SIG-M5 (cell line): ENCODE measurements around the gene CCR6.

Source experiments
- DNase-seq: peaks from one replicate; lab custom pipeline; 2025; lab: John Stamatoyannopoulos, UW

The CCR6 gene

GRCh38 chr6:167098825-167099225, 24.1 kb upstream of the CCR6 start:
- DNase-seq, result no peak

DNA sequence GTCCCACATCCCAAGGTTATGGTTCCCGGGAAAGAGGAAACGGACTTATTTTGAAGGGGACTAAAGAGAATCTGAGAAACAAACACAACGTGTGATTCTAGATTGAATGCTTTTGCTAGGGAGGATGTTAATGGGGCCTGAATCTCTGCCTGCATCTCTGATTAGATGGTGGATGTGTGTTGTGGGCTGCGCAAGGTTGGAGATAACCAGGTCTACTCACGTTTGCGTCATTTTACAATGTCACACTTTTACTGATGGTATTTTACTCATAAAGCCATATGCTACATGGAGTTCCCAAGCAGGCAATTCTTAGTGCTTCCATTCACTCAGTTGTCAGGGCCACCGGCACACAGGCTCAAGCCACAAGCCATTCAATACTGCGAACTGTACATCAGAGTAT, 23.2 kb upstream of the CCR6 start:
- no peak for DNase-seq

- DNase-seq, result no peak
These were observed 22.6 kb upstream of the CCR6 start for GRCh38 chr6:167100241-167100674.

GRCh38 chr6:167102318-167102717, 20.6 kb upstream of the CCR6 start:
- no peak for DNase-seq

DNA sequence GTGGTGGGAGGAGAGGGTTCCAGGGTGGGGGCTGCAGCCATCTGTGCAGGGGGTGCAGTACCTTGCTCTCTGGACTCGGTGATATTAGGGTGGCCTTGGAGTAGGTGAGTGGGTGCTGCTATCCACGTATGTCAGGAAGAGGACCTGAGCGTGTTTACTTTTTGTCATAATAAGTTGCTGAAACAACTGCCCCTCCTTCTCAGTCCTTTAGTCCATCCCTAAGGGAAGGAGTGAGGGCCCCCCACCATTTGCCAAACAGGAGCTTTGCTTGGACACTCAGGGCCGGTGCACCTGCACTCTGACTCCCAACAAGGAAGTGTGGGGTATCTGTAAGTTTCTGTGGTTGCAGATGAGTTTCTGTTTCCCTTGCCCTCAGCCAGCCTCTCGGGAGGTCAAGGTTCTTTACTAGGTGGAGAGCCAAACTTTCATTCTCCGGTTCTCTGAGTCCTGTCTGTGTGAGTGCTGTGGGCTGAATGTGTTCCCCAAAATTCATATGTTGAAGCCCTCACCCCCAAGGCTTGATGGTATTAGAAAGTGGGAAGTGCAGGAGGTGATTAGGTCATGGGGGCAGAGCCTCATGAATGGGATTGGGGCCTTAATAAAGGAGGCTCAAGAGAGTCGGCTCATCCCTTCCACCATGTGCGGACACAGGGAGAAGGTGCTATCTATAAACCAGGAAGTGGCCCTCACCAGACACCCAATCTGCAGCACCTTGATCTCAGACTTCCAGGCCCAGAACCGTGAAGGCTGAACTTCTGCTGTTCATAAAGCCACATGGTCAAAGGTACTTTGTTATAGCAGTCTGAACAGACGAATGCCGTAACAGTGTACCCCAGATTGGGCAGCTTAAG, 19.6 kb upstream of the CCR6 start:
- DNase-seq, result no peak

DNA sequence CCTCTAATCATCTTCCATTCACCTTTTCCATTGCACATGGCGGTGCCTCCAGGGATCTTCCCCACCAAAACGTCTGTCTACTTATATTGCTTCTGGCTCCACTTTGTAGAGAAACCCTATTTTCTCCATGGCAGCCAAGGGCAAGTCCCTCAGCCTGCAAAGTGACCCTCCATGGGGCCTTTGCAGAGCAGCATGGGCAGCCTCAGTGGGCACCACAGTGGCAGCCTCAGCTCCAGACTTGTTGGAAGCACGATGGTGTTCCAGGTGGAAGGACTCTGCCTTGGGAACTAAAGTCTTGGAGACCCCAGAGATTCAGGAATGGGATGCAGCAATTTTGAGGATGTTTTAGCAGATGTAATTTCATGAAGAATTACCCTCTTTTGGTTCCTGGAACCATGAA, 18.5 kb upstream of the CCR6 start:
- no peak for DNase-seq

DNA sequence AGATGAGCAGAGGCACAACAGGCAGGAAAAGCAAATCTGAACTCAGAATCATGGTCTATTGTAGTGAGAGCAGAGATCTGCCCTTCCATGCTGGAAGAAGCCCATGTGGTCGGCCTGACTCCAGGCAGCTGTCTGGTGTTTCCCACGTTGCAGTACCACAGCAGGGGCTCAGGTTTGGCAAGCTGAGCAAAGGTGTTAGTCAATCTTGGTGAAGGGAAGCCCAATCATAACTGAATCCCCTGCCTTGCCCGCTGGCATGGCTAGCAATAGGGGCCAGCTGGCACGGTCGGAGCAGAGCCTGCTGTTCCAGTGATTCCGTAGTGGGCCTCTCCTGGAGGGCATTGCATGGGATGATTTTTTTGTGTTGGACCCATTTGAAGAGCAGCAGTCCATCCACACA, 17.8 kb upstream of the CCR6 start:
- DNase-seq, result no peak

GRCh38 chr6:167106406-167106805, 16.5 kb upstream of the CCR6 start:
- DNase-seq, result no peak

DNA sequence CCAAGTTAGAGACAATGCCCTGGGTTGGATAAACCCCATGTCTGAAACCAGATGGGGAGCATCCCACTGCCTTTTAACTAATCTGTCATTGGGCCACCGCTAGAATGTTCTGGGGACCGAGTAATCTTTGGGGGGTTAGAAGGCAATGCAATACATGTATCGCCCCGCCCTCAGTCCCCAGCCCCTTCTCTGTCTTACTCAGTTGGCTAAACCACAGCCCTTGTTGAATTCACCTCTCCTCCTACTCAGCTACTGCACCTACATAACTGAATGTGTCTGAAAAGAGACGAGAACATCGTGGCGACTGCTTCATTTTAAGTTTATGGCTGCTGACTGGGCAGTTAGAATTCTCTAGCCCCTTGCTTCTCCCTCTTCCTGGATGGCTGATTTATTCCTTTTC, 15.1 kb upstream of the CCR6 start:
- no peak for DNase-seq

DNA sequence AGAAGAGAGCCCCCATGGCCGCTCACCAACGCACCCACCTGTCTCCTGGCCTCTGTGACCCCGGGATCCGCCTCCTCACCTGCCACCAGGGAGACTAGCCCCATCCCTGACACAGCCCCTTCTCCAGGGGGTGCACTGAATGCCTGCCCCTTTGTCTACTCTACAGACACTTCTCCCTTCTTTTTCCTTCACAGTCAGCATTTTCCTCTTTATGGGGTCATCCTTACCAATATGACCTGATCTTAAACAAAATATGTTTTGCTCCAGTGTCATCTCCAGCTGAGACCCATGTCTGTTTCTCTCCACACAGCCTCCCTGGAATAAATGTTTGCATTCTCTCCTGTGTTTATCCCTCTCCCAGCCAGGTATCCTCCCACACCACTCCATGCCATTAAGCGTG, 14.6 kb upstream of the CCR6 start:
- DNase-seq, result no peak

- DNase-seq, result no peak
These were observed 13.2 kb upstream of the CCR6 start for GRCh38 chr6:167109651-167110050.

- no peak for DNase-seq
These were observed 11.3 kb upstream of the CCR6 start for GRCh38 chr6:167111597-167111996.

GRCh38 chr6:167112421-167112820, 10.5 kb upstream of the CCR6 start:
- DNase-seq, result no peak

DNA sequence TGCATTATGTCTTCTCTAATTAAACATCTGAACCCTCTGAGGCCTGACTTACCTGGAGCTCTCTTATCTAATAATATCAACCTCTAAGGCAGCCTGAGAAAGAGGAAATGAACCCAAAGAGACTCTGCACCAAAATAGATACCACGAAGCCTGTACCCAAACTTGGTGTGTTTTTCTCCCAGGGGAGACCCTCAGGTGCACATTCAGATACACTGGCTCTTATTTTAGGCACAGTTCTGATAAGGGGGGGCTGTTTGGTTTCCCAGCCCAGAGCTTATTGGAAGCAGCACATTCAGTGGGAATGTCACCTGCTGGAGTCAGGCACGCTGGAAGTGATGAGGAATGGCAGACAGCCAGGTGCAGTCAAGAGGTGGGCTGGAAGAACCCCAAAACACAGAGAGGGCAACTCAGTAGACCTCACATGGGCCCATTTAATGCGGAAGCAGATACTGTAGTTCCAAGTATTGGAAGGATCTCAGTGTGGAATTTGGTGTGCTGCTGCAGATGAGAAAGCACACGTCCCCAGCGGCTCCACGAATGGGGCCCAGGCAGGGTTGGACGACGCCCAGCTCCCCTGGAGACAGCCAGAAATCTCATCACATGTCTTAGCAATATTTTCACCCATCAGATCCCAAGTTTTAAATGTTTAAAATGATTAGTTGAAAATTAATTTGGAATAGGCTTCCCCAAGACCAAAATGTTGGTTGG, 9.7 kb upstream of the CCR6 start:
- DNase-seq, result no peak

DNA sequence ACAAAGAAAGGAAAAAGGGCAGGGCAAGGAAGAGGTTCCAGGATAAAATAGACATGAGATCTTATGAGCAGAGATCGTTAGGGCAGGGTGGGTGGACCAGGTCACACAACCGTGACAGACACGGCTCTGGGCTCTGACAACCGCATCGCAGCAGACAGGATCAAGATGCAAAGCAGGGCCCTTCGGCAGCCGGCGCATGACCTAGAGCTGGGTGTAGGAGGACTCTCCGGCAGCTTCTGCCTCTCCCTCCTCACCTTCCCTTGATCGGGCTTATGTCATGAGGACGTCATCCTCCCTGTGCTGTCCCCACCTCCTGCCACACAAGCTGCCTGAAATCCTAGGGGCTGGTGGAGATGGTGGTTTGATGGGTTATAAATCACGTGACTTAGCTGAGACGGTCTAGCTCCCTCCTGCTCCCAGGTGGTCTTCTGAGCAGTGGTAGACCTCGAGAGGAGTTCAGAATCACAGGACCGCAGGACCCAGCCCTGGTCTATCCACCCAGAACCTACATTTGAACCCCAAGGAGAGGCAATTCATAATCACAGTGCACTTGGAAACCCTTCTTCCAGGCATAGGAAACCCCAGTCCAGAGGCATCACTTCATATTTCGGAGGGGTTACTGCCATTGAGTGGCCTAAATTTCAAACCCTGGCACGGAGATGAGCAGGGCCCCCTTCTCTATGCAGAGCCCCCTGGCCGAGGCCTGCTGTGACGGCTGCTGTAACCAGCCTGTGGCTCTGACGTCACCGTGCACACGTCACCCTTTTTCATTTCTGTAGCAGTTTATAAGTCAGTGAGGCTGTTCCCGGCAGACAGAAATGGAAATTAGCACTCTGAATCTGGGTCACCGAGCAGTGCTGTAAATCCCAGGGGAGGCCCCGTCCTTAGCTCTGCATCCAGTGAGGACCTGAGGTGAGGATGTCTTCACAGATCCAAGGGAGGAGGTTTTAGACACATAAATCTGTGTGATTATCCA, 8.7 kb upstream of the CCR6 start:
- DNase-seq, result no peak

- DNase-seq, result no peak
These were observed 7.8 kb upstream of the CCR6 start for GRCh38 chr6:167115054-167115453.

GRCh38 chr6:167116109-167116837, 6.6 kb upstream of the CCR6 start:
- DNase-seq, result no peak

DNA sequence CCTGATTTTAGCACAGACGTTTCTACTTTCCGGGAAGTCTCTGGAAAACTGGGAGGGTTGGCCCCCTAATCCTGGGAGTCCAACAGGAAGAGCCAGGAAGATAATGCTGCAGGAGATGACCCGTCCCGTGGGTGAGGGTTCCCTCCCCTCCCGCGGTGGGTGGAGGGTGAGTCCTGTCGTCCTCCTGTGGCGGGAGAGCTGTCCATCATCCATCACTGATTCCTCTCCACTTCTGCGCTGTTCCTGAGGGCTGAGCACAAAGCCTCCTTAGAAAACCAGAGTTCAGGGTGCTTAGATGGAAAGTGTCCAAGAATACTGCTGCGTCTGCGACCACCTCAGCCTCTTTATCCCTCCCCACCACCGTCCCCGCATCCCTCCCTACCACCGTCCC, 6.1 kb upstream of the CCR6 start:
- DNase-seq, result no peak

DNA sequence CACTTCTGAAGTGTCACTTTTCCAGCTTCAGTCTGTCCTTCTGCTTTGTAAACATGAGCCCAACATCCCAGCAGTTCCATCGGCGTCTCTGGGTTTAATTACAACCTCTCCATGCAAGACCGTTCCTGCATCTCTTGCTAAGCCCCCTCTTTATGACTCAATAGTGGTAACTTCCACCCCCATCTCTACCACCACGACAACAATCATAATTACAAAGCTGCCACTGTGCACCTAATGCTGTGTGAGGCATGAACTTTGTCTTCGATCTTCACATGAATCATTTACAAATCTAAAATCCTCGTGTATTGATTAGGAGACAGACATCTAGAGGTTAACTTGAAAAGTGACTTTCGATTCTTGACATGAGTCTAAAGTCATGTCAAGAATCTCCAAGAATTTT, 4.9 kb upstream of the CCR6 start:
- no peak for DNase-seq

- no peak for DNase-seq
These were observed 4.1 kb upstream of the CCR6 start for GRCh38 chr6:167118839-167119238.

DNA sequence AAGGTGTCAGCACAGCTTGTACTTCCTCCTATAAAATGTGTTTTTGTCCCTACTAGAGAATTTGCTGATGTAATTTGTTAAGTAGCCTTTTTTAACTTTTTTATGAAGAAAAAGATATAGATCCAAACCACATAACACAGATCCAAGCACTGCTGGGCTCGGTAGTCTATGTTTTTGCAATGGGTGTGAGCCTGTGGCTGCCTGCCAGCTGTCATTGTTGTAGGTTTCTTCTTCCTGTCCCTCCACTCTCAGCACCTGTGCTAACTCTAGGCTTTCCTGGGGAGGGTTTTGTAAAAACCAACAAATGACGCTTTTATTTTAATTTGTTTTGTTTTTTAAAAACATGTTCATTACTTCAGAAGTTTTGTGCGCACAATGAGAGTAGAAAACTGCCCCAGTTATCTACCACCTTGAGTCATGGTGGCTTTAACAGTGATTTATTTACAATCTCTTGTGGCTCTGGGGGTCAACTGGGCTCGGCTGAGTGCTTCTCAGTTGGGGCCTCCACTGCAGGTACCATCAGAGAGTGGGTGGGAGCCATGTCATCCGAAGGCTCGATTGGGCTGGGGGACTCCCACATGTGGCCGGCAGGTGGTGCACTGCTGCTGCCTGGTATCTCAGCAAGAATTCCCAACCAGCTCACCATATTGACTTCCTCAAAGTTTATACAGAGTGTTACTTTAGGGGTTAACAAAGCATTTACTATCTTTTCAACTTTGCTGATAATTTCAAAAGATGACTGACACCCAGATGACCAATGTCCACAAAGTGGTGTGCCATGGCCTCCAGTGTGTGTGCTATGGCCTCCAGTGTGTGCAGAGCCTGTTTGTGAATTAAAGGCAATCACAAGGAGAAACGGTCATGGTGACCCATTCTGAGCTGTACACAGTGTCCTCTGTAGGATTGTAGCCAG, 3.0 kb upstream of the CCR6 start:
- DNase-seq, result no peak
